KBM-7 (cell line): ENCODE results near the gene ACTMAP.
"Not testable (repeated sequence)": the region's sequence is repeated elsewhere in the genome, so short reads cannot be mapped to it uniquely, and the experiment has no call there.

ENCODE experiments used
- DNase-seq: peaks from one replicate; pipeline ENCODE4 v3.0.0-alpha.2; 2015
- in situ Hi-C: fragments of 300-500 bp; cut with MboI; formaldehyde crosslinking; loops from 2 replicates; pipeline ENCODE4 v1.14.3; 2020; ENCODE audit warnings: low sequenced_read_pairs, low pct_unique_long_range_greater_than_20kb, mixed read lengths

The ACTMAP gene

GRCh38 chr19:40776932-40777644, 26.8 kb upstream of the ACTMAP start:
- in situ Hi-C loops = no loop called here

GRCh38 chr19:40776364-40776763, 26.1 kb upstream of the ACTMAP start:
- in situ Hi-C loops = no loop called here
- no peak for DNase-seq

More at GRCh38 chr19:40776932-40777644, 26.8 kb upstream of the ACTMAP start:
- peak; percentile 99 for DNase-seq

GRCh38 chr19:40775632-40776022, 25.4 kb upstream of the ACTMAP start:
- in situ Hi-C loops = no loop called here
- no peak for DNase-seq

GRCh38 chr19:40774916-40775631, 24.8 kb upstream of the ACTMAP start, which contains the start of gene MIA:
Gene MIA, plus strand, starts transcription at chr19:40775521. Its CDS starts 22 bp downstream, at chr19:40775543.
- no peak for DNase-seq
- in situ Hi-C loops = no loop called here

GRCh38 chr19:40771101-40771862, 21.0 kb upstream of the ACTMAP start:
- in situ Hi-C loops = not testable (repeated sequence)
- peak; percentile 29 for DNase-seq

GRCh38 chr19:40768869-40769268, 18.6 kb upstream of the ACTMAP start:
- in situ Hi-C loops = no loop called here
- DNase-seq = no peak

- DNase-seq, in situ Hi-C loops: not testable (repeated sequence)
These were observed 16.1 kb upstream of the ACTMAP start for GRCh38 chr19:40766385-40766784.

- DNase-seq = no peak
- in situ Hi-C loops = no loop called here
These were observed 13.7 kb upstream of the ACTMAP start for GRCh38 chr19:40763963-40764362.

- no peak for DNase-seq
- in situ Hi-C loops = no loop called here
These were observed 13.2 kb upstream of the ACTMAP start for GRCh38 chr19:40763526-40763925.

- in situ Hi-C loops = no loop called here
- DNase-seq = no peak
These were observed 12.6 kb upstream of the ACTMAP start for GRCh38 chr19:40762754-40763470.

- DNase-seq = no peak
- in situ Hi-C loops = no loop called here
These were observed 9.1 kb upstream of the ACTMAP start for GRCh38 chr19:40759352-40759751.

GRCh38 chr19:40758491-40758890, 8.2 kb upstream of the ACTMAP start:
- DNase-seq = no peak
- in situ Hi-C loops = no loop called here

- in situ Hi-C loops = no loop called here
- DNase-seq = peak; percentile 27
These were observed 6.3 kb upstream of the ACTMAP start for GRCh38 chr19:40756502-40757110.

GRCh38 chr19:40755791-40756190, 5.5 kb upstream of the ACTMAP start:
- in situ Hi-C loops = no loop called here
- DNase-seq = no peak

GRCh38 chr19:40755248-40755624, 5.0 kb upstream of the ACTMAP start:
- no peak for DNase-seq
- in situ Hi-C loops = no loop called here

GRCh38 chr19:40754611-40755247, 4.5 kb upstream of the ACTMAP start:
- DNase-seq = no peak

GRCh38 chr19:40752257-40752781, 2.0 kb upstream of the ACTMAP start:
- peak; percentile 36 for DNase-seq
- in situ Hi-C loops = no loop called here

More at GRCh38 chr19:40754611-40755247, 4.5 kb upstream of the ACTMAP start:
- in situ Hi-C loops = no loop called here

GRCh38 chr19:40750874-40751537, 729 bp upstream of the ACTMAP start, which contains the start of gene SNRPA:
Gene SNRPA, plus strand, starts transcription at chr19:40751203. Its CDS starts 206 bp downstream, at chr19:40751409.
- in situ Hi-C loops = no loop called here
- peak; percentile 98 for DNase-seq
